Activated T-cell treated with anti-CD3 and anti-CD28 coated beads for 4 hours (primary cell): ENCODE data around the gene CDKL4.
"Not testable (repeated sequence)": the region's sequence is repeated elsewhere in the genome, so short reads cannot be mapped to it uniquely, and the experiment has no call there.

Experiments
- DNase-seq: peaks from one replicate; pipeline ENCODE4 v3.0.0-alpha.2; 2020

Gene CDKL4

DNA sequence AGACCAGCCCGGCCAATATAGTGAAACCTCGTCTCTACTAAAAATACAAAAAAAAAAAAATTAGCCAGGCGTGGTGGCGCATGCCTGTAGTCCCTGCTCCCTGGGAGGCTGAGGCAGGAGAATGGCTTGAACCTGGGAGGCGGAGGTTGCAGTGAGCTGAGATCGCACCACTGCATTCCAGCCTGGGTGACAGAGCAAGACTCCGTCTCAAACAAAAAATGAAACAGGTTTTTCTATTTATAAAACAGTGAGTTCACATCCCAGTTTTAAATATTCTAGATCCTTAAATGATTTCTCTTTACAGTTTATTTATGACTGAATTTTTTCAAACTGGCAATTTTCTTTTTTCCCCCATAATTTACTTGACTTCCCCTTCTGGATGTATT, 102.8 kb downstream of the CDKL4 start:
- DNase-seq, result not testable (repeated sequence)

DNA sequence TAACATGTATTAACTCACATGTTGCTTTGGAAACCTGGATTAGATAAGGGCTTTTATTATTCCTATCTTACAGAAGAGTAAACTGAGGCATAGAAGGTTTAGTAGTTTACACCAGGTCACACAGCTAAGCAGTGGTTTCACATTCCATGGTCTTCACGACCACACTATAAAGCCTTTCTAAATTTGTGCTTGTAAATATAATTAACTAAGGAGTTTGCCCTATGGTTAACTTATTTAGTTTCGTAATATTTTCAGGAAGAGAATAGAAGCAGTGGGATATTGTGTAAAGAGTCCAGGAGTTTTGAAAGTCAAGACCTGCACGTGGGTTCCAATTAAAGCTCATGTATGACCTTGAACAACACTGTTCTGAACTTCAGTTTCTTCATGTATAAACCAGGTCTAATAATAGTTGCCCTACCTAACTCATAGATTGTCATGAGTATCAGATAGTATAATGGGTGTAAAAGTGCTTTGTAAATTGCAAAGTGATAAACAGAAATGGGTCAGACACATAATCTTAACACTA, 103.4 kb downstream of the CDKL4 start:
- DNase-seq, result no peak

DNA sequence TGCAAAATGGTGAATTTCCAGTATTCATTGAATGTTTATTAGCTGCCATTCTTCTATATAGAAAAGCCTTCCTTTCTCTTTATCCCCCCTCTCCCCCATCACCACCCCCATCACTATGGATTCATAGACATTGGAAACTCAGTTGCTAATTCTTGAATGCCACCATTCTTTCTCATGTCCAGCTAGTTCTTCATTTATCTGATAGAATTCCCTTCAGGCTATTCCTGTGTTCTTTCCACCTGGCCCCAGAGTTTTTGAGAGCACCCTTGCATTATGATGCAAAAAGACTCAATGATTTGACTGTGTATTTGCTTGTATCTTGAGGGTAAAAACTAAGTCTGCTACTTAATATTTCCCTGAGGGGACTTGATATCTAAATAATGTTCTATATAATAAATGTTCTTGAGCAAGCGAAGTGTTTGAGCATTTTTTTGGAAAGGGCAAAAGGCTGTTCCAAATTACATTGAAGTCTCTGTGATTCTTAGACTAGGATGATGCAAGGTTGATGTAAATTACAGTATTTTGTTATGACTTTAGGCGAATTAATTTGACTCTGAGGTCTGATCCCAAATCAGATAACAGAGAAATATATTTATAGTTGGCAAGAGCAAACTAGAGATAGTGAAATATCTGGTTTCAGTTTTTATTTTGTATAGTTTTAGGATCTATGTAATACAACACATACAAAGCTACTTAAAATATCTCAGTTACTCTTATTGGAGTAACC, 104.1 kb downstream of the CDKL4 start:
- no peak for DNase-seq

DNA sequence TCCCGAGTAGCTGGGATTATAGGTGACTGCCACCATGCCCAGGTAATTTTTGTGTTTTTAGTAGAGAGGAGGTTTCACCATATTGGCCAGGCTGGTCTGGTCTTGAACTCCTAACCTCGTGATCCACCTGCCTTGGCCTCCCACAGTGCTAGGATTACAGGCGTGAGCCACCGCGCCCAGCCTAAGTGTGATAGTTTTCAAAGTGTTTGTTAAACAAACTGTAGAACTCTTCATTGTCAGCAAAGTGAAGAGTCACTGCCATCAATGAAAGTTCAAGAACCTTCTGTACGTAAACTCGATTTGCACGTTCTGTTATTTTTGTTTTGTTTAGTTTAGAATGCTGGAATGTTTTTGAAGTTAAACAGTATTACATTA, 104.9 kb downstream of the CDKL4 start:
- DNase-seq, result no peak

DNA sequence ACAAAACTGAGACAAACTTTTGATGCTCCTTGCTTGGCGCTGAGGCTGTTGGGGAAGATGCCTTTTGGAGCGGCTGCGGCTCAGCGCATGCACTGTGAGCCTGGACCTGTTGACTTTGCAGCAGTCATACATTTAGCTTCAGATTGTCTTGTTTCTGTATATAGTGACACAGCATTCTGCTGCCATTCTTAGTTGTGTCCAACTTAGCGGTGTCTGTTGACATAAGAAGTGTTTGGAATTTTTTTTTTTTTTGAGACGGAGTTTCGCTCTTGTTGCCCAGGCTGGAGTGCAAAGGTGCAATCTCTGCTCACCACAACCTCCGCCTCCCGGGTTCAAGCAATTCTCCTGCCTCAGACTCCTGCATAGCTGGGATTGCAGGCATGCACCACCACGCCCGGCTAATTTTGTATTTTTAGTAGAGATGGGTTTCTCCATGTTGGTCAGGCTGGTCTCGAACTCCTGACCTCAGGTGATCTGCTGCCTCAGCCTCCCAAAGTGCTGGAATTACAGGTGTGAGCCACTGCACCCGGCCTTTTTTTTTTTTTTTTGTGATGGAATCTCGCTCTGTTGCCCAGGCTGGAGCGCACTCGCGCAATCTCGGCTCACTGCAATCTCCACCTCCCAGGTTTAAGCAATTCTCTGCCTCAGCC, 105.5 kb downstream of the CDKL4 start:
- not testable (repeated sequence) for DNase-seq

GRCh38 chr2:39136799-39137198, 107.0 kb downstream of the CDKL4 start:
- no peak for DNase-seq

DNA sequence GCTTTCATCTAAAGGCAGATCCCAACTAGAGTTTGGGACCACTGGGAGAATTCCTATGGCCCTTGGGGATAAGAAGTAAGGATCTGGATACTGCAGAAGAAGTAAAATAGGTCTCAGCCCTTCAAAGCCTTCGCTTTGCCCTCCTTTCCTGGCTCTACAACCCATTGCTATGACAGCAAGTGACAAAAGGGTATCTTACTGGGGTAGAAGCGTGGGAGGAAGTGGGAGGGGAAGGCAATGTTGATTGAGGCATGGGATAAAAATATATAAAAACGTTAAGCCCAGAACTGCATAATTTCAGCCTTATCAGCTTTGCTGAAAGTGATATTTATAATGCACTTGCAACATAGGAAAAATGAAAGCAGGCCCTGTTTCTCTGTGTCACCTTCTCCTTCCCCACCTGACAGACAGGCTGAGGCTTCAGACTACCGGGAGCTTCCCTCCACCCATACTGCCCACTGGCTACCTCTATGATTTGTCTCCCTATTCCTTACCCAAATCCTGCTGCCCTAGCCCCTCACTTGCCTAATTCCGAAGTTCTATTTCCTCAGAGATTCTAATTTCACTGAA, 108.0 kb downstream of the CDKL4 start:
- peak; percentile 14 for DNase-seq

GRCh38 chr2:39133215-39133851, 110.4 kb downstream of the CDKL4 start:
- DNase-seq, result no peak

DNA sequence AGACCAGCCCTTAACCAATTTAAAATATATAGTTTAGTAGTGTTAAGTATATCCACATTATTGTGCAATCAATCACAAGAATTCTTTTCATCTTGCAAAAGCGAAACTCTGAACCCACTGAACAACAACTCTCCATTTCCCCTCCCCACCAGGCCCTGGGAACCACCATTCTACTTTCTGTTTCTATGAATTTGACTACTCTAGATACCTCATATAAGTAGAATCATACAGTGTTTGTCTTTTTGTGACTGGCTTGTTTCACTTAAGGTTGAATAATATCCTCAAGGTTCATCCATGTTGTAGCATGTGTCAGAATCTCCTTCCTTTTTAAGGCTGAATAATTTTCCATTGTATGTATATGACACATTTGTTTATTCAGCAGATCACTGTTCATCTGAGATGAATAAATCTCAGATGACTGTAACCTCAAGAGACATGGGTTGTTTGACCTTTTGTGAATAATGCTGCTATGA, 114.8 kb downstream of the CDKL4 start:
- DNase-seq, result peak; percentile 40

GRCh38 chr2:39127973-39128372, 115.8 kb downstream of the CDKL4 start:
- peak; percentile 9 for DNase-seq
